Right renal cortex interstitium (tissue), 3 donors: ENCODE measurements around the gene LIN52. TPM values are rescaled to one million over a fixed set of nuclear protein-coding genes. Genes with fewer than 3 reads are reported as not detected.

Experiments used
- DNase-seq, 3 donors: peaks; one replicate each; pipeline ENCODE4 v3.0.0-alpha.2; 2013; ENCODE audit warnings: low read depth in 3 of 3, low spot score in 2 of 3
- polyA plus RNA-seq, 3 donors: library from polyadenylated mRNA; unstranded; fragments of 120-200 nt; gene quantifications; one replicate each; pipeline ENCODE4 v1.2.1, GENCODE V29; 2013; ENCODE audit not compliant: insufficient read length in 3 of 3

The LIN52 gene
- polyA plus RNA-seq, 3 donors = 18.9 to 22.0 (median 19.8) TPM

DNA sequence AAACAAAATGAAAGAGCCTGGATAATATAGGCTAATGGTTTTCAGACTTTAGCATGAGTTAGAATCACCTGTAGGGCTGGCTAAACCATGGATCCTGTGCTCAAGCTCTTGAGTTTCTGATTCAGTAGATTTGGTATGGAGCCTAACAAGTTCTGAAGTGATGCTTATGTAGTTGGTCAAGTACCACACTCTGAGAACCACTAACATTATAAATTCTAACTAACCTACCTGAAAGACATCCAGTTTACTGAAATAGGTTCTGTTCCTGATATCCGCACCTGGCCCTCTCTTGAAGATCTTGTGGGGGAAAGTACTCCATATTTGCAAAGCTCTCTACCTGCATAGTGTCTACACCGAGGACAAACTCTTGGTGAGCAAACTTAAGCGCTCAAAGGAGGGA lies 95.1 kb downstream of the LIN52 start:
- no peak for DNase-seq

GRCh38 chr14:74190927-74191575 lies 106.3 kb downstream of the LIN52 start:
- DNase-seq = no peak

DNA sequence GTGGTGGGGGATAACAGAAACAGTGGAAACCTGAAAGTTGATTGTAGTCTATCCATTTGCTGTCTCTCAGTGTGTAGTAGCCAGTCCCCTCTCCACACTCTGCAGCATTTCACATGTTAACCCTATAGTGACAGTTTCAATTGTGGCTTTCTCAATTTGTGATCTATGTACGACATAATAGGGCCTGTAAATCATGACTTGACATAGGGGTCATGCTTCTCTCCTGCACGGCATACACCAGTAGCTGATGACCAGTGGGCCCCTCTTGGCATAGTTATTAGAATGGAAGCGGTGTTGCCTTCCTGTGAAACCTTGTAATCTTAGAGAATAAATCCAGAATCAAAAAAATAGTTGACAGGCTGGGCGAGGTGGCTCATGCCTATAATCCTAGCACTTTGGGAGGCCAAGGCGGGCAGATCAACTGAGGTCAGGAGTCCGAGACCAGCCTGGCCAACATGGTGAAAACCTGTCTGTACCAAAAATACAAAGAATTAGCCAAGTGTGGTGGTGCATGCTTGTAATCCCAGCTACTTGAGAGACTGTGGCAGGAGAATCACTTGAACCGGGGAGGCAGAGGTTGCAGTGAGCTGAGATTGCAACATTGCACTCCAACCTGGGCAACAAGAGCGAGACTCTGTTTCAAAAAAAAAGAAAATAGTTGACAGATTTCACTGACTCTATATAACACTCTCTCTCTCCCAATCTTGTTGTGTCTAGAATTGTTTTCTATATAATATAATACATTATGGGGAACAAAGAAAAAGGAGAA lies 109.9 kb downstream of the LIN52 start:
- DNase-seq = no peak

DNA sequence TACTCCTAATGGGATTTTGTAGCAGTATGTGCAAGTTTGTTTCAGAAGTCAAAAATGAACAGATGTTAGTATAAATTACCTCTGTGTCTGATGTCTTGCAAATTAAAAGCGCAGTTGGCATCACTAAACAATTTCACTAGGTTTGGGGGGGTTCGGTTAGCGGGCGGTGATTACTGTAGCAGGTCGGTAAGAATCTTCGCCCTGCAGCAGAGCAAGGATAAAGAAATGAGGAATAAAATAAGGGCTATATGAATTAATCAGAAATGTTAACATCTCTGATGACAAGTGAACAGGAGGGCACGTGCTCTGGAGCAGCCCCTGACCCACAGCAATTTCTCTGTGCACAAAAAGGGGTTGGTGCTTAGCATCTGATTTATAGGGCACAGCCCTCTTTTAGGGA lies 110.9 kb downstream of the LIN52 start:
- no peak for DNase-seq

DNA sequence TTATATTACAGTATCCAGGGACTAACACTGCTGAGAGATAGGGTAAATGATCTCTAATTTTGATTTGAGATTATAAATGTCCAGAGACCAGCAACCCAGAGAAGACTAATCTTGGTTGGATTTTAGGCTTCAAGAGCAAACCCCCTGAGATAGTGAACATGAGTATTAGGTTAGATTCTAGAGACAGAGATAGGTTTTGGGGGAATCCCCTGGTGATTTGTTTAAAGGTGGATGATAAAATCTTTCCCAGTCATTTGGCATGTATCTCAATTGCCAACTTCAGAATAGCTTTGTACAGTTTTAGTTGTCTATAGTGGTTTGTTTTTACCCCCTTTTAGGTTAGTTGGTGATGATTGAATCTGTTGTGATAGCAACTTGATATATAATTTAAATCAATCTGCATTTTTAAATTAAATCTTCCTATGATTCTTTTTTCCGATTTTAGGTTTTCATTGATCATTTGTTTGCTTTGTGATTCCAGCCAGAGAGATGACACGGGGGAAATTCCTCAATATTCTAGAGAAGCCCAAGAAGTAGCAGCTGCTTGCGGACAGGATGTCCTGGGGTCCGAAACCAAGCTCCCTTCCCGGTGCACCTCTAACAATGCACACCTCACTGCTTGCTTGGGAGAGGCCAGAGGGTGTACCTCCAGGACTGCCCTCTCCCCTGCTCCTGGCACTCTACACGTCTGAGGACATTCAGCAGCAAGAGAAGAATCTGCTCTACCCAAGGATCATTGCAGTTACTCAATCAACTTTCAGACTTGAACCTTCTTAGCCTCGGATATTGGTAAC lies 113.9 kb downstream of the LIN52 start:
- DNase-seq = no peak

GRCh38 chr14:74202113-74202512 lies 117.4 kb downstream of the LIN52 start:
- DNase-seq = no peak

- DNase-seq = no peak
Measured at GRCh38 chr14:74203639-74204038, 118.9 kb downstream of the LIN52 start.

DNA sequence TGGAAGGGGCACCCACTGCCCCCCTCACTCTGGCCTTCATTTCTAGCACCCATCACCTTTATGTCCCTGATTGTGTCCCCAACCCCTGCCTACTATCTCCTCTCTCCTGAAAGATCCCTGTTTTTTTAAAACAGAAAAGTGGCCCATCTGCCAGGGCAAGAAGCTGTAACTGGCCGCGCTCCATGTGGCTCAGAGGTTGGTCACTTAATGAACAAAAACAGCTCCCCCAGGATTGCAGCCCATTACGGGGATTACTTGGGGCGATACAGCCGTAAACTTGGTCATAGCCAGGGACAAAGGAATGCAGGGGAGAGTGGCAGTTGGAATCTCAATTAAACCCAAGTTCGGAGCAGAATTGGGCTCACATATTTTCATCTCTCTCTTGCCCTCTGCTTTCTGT lies 119.7 kb downstream of the LIN52 start:
- DNase-seq = no peak

DNA sequence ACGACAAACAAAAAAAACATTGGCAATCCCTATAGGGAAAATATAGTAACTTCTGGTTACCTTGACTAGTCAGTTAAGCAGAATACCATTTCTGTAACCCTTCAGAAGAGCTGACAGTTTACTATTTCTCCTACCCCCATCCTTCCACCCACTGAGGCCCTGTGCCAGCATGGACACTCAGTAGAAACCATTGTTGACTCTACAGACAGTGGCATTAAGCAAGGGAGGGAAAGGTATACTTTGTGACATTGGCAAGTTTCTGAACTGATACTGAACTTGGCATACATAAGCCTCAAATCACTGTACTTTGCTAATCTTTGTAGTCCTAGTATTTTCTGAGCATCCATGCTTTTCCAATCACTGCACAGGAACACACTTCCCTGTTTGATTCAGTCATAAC lies 121.1 kb downstream of the LIN52 start:
- DNase-seq = no peak

GRCh38 chr14:74207943-74208342 lies 123.2 kb downstream of the LIN52 start:
- no peak for DNase-seq

- no peak for DNase-seq
Measured at GRCh38 chr14:74208642-74209041, 123.9 kb downstream of the LIN52 start.

DNA sequence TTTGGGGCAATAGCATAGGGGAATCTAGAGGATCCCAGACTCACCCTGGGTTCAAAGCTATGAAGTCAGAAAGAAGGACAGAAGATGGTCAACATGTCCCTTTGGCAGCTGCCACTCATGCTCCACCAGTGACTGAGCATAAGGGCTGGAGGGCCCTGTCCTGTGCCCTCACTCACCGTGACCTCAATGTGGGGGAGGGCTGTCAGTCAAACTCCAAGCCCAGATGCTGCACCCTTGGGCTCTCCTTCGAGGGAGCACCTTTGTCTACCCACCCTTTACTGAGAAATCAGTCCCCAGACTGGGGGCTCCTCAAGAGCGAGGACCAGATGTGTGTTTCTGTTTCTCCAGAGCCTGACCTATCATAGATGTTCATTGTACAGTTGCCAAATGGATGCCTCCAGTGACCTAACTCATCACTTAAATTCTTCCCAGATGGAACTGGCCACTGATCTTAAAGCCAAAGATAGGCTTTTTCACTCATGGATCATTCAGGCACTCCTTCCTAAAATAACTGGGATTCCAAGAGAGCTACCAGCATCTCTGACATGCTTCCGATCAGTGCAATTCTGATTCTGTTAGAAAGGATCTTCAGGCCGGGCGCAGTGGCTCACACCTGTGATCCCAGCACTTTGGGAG lies 127.3 kb downstream of the LIN52 start:
- no peak for DNase-seq

DNA sequence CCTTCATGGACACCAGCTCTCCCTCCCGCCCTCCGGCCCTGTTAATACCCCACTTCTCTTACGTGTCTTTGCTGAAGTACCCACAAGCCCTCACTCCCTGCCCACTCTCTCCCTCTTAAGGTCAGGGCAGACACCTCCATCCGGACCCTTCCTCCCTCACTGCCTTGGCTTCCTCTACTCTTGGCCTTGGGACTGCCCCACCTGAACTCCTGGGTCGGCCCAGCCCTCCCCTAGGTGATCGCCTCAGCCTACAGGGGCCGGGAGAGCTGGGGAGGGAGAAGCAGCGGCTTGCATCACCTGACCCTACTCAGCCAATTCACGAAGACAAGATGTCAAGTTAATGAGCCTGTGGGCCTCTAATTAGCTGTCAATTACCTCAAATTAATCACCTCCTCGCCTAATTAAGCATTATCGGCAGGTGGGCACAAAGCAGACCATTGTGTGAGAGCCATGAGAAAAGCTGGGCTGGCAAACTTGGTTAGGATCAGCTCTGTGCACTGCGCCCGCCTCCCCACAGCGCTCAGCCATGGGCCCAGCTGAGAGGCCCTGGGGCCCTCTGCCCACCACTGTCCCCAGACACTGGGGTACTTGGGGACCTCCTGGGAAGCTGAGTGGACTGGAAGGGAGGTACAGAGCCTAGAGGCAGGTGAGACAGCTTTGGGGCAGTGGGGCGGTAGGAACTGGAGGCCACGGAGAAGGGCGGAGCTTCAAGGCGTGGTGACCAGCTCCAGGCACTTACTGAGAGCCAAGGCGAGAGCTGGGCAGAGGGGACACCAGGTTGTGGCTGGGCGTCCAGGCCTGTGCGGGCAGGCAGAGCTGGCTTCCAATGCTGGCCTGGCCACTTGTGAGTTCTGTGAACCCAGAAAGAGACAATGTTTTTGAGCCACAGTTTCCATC lies 129.4 kb downstream of the LIN52 start:
- DNase-seq = no peak

DNA sequence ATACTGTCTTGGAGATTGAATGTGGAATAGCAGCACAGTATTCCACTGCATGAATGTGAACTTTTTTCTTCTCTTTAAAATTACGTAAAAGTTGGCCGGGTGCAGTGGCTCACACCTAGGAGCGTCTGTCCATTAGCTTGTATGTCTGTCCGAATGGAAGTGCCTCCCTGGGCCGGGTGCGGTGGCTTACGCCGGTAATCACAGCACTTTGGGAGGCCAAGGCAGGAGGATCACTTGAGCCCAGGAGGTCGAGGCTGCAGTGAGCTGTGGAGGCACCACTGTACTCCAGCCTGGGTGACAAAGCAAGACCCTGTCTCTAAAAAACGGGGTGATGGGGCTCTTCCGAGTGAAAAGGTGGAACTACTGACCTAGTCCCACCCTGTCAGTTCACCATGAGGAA lies 131.9 kb downstream of the LIN52 start:
- DNase-seq = no peak

DNA sequence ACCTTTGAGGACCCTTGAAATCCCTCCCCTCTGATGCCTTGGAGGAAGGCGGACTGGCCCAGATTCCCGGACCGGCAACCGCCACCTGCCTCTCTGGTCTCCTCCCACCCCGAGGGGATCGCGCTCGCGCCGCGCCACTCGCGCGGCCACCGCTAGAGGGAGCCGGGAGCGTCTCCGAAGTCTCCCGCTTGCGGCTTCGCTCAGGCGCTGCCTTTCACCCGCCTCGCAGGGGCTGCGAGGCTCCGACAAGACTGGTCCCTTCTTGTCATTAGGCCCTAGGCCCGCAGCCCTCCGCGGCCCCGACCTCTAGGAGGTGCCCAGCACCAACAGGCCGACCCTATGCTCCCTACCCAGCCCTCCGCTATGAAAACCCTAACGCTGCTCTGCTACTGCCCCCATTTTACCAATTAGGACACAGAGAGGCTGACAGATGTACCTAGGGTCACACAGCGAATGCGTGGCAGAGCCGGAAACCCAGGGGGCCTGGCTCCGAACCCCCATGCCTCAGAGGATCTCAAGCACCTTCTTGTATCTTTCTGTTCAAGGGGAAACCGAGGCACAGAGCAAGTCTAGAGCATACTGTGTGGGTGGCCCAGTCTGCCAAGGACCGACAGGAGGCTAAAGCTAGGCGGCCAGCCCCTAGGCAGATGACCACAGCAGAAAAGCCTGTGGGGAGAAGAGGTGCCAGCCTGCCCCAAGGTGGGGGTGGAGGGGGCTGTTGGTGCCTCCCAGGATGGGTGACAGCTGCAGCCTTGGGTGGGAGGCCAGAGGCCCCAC lies 133.1 kb downstream of the LIN52 start:
- peak in 1 of 3 donors; percentile 33 for DNase-seq

- DNase-seq = no peak
Measured at GRCh38 chr14:74218462-74218861, 133.7 kb downstream of the LIN52 start.

- no peak for DNase-seq
Measured at GRCh38 chr14:74219277-74220205, 134.8 kb downstream of the LIN52 start.

DNA sequence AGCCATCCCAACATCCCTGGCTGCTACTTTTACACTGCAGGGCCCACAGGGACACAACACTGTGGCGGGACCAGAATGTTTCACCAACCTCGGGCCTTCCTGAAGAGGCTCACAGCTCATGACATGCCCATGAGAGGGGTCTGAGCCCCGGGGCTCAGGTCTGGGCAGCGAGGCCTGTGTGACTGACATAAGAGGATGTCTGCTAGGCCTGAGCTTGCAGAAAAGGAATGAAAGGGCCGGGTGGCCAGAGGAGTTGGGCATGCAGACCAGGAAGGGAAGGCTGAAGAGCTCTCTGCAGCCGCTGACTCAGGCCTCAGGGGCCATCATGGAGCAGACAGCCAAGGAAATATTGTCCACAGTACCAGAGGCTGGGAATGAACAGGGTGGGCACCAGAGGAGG lies 136.2 kb downstream of the LIN52 start:
- DNase-seq = no peak
